ENCODE measurements around the gene SPAG9. TPM values are rescaled to one million over a fixed set of nuclear protein-coding genes. Genes with fewer than 3 reads are reported as not detected.

The SPAG9 gene
- total and polyA plus RNA-seq, 8 donors = 105 to 147 (median 116) TPM

- no peak overlapping the region for H3K27ac ChIP-seq
- no peaks in the 10 kb centered on the region for H3K9me3 ChIP-seq
- intact Hi-C loops (cut with DNase I) = loop anchor here in 1 of 2 donors (5.0 kb wide), 1 partner anchor 149 kb away; no protein-coding TSS in a partner anchor
- ATAC-seq (no peak), DNase-seq (no peak)
- H3K36me3 ChIP-seq = peaks cover 0 to 3% of the 10 kb centered on the region in 2 donors
- no peaks in the 10 kb centered on the region for H3K27me3 ChIP-seq
- peaks cover 8 to 26% of the 10 kb centered on the region in 2 donors for H3K4me1 ChIP-seq
- TF ChIP-seq CTCF (IDR thresholded peaks at IDR 0.05) = no peak
- H3K4me3 ChIP-seq = no peak overlapping the region
Observed at GRCh38 chr17:51150932-51151331, 30.3 kb upstream of the SPAG9 start.

- H3K4me3 ChIP-seq = no peak overlapping the region
- no peaks in the 10 kb centered on the region for H3K36me3 ChIP-seq
- no peak for DNase-seq
- no peak for TF ChIP-seq CTCF (IDR thresholded peaks at IDR 0.05)
- no peak overlapping the region for H3K27ac ChIP-seq
- ATAC-seq = no peak
- H3K27me3 ChIP-seq = no peaks in the 10 kb centered on the region
- peaks cover under 1 to 12% of the 10 kb centered on the region in 2 donors for H3K4me1 ChIP-seq
- intact Hi-C loops (cut with DNase I) = no loop called here
- no peaks in the 10 kb centered on the region for H3K9me3 ChIP-seq
Observed at GRCh38 chr17:51149163-51149562, 28.5 kb upstream of the SPAG9 start.

- intact Hi-C loops (cut with DNase I) = no loop called here
Observed at GRCh38 chr17:51147650-51148049, 27.0 kb upstream of the SPAG9 start.

GRCh38 chr17:51144266-51145022 lies 23.8 kb upstream of the SPAG9 start:
- intact Hi-C loops (cut with DNase I) = no loop called here
- ATAC-seq = no peak
- no peak overlapping the region for H3K27ac ChIP-seq

More at GRCh38 chr17:51147650-51148049, 27.0 kb upstream of the SPAG9 start:
- no peaks in the 10 kb centered on the region for H3K9me3 ChIP-seq
- peaks cover 0 to 6% of the 10 kb centered on the region in 2 donors for H3K4me1 ChIP-seq
- no peak overlapping the region for H3K27ac ChIP-seq
- no peaks in the 10 kb centered on the region for H3K27me3 ChIP-seq
- DNase-seq (no peak), ATAC-seq (no peak)
- no peak for TF ChIP-seq CTCF (IDR thresholded peaks at IDR 0.05)
- H3K36me3 ChIP-seq = no peaks in the 10 kb centered on the region
- H3K4me3 ChIP-seq = no peak overlapping the region

More at GRCh38 chr17:51144266-51145022, 23.8 kb upstream of the SPAG9 start:
- H3K36me3 ChIP-seq = no peaks in the 10 kb centered on the region
- H3K4me3 ChIP-seq = no peak overlapping the region
- TF ChIP-seq CTCF (IDR thresholded peaks at IDR 0.05) = no peak
- no peaks in the 10 kb centered on the region for H3K4me1 ChIP-seq
- H3K9me3 ChIP-seq = no peaks in the 10 kb centered on the region
- H3K27me3 ChIP-seq = no peaks in the 10 kb centered on the region
- no peak for DNase-seq
